Lower leg skin (tissue), 4 donors: ENCODE measurements around the gene EPB41. TPM values are rescaled to one million over a fixed set of nuclear protein-coding genes. Genes with fewer than 3 reads are reported as not detected.

Experiments used
- DNase-seq, 2 donors: peaks; one replicate each; pipeline ENCODE4 v3.0.0-alpha.2; 2019; ENCODE audit warnings: low spot score in 2 of 2
- H3K4me3 ChIP-seq: fragments of 200-600 bp; sonication (generic); 2 replicates; pipeline ENCODE4 v1.5.1; 2017; ENCODE audit warnings: mild to moderate bottlenecking, low read depth; ENCODE audit not compliant: poor library complexity, severe bottlenecking
- POLR2A ChIP-seq, 2 donors: fragments of 450-650 bp; IDR thresholded peaks; one replicate each; pipeline ENCODE4 v1.6.1; 2016 to 2017; ENCODE audit warnings: antibody characterized with exemption in 2 of 2, mild to moderate bottlenecking in 1 of 2, moderate library complexity in 1 of 2
- WGBS, 2 donors: methylation state at CpG; one replicate each; pipeline ENCODE4 v1.1.5; 2018; 5-methylcytosine and 5-hydroxymethylcytosine counted together
- intact Hi-C: fragments of 100-400 bp; cut with DNase I; formaldehyde crosslinking; loops from one replicate; pipeline ENCODE4 v1.15.0; 2023; ENCODE audit warnings: low total_unique reads
- total RNA-seq, 4 donors: library from RNA; depleted of rRNA; stranded (reverse); fragments of >200 nt; gene quantifications; one replicate each; pipeline ENCODE4 v1.1.0, GENCODE V29; 2016
- TF ChIP-seq, protein P1 (sequence below), 3 donors: fragments of 450-650 bp; IDR thresholded peaks; one replicate each; pipeline ENCODE4 v1.5.1; 2016; ENCODE audit warnings: antibody characterized with exemption in 3 of 3, mild to moderate bottlenecking in 3 of 3, moderate library complexity in 2 of 3

EPB41 gene
- total RNA-seq, 4 donors from 2014 or later: 41.1 to 60.2 (median 50.3) TPM

DNA sequence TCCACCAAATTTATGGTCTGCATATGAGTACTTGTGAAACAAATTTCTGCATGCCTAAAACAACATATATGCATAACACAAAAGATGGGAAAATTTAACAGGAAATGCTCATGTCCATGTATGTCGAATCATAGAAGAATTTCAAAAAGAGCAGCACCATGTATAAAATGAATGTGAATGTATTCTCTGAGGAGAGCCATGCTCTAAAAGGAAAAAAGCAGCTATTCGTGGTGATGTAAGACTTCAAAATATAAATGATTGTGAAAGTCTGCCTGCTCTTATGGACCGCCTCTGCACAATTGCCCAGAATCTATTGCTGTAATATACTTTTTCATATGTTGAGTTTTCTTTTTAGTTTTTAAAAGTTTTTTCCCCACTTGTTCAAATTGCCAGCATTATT is 66.8 kb downstream of the EPB41 start:
- DNase-seq: no peak
- TF ChIP-seq POLR2A (IDR thresholded peaks at IDR 0.05): no peak
- TF ChIP-seq, protein P1, sequence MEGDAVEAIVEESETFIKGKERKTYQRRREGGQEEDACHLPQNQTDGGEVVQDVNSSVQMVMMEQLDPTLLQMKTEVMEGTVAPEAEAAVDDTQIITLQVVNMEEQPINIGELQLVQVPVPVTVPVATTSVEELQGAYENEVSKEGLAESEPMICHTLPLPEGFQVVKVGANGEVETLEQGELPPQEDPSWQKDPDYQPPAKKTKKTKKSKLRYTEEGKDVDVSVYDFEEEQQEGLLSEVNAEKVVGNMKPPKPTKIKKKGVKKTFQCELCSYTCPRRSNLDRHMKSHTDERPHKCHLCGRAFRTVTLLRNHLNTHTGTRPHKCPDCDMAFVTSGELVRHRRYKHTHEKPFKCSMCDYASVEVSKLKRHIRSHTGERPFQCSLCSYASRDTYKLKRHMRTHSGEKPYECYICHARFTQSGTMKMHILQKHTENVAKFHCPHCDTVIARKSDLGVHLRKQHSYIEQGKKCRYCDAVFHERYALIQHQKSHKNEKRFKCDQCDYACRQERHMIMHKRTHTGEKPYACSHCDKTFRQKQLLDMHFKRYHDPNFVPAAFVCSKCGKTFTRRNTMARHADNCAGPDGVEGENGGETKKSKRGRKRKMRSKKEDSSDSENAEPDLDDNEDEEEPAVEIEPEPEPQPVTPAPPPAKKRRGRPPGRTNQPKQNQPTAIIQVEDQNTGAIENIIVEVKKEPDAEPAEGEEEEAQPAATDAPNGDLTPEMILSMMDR (IDR thresholded peaks at IDR 0.05): no peak
- 83 to 88% methylated on average over 3 of the region's 3 CpGs for WGBS, 2 donors
- no peak overlapping the region for H3K4me3 ChIP-seq
- intact Hi-C loops: no loop called here

DNA sequence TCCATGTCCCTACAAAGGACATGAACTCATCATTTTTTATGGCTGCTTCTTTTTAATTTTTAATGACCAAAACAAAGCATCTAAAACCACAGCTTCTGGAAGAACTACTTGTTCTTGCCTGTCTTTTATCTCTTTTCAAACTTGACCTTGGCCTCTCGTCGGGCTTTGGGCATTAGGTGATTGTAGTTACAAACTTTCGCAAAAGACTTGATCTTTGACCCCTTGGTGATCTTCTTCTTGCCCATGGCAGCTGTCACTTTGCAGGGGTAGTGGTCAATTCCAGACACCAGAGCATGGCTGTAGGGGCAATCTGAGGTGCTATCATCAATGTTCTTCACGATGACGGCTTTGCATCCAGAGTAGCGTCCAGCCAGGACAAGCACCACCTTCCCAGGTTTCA is 67.8 kb downstream of the EPB41 start:
- H3K4me3 ChIP-seq: no peak overlapping the region
- WGBS, 2 donors: 96 to 97% methylated on average over 6 of the region's 6 CpGs
- intact Hi-C loops: no loop called here

DNA sequence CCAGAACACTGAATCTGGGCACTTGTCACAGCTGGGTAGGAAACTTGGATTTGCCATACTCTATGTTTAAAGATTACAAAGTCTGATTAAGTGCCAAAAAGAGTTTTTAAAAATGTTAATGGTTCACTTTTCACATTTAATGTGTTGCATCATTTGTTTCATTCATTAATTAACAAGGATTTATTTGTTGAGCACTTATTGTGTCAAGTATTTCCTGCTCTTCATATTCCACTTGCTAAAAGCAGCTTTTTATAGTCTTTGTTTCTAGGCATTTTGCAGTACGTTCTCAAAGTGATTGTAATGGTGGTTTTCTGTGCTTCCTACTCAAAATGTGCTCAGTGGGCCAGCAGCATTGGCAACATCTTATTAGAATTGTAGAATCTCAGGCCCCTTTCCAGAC is 68.7 kb downstream of the EPB41 start:
- H3K4me3 ChIP-seq: no peak overlapping the region
- 90 to 97% methylated on average over 1 of the region's 1 CpG for WGBS, 2 donors
- intact Hi-C loops: no loop called here
- DNase-seq: no peak
- TF ChIP-seq, protein P1 (IDR thresholded peaks at IDR 0.05): no peak
- TF ChIP-seq POLR2A (IDR thresholded peaks at IDR 0.05): no peak

More for the DNA sequence above, 67.8 kb downstream of the EPB41 start:
- DNase-seq: no peak
- no peak for TF ChIP-seq POLR2A (IDR thresholded peaks at IDR 0.05)
- TF ChIP-seq, protein P1 (IDR thresholded peaks at IDR 0.05): no peak

DNA sequence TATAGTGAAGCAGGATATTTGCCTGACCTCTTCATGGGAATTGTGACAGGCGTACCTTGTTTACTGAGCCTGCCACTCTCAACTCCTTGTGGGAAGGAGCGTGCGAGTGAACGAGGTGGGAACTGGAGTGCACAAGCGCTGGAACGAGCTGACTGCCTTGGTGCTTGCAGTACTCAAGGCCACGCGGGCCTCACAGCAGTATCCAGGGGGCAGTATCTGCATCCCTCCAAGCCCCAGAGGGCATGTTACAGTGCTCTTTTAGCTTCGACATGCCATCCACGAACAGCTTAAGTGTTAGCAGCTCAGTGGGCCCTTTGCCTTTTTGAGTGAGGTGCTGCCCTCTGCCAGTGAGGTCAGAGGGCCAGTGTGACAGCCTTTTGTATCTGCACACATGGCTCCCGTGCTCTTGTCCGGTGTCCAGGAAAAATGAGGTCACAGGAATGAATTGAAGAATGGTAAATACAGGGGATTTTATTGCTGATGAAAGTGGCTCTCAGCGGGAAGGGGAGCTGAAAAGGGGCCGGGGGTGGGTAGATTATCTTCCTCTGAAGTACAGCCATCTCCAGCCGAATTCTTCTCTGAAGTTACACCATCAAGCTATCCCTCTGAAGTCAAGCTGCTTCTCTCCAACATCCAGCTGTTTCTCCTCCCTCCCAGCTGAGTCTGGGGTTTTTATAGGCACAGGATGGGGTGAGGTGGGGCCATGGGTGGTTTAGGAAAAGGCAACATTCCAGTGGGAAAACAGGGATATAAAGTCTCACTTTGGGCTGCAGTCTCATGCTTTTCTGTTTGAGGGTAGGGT is 69.3 kb downstream of the EPB41 start:
- TF ChIP-seq, protein P1 (IDR thresholded peaks at IDR 0.05): no peak
- TF ChIP-seq POLR2A (IDR thresholded peaks at IDR 0.05): no peak
- WGBS, 2 donors: 85 to 87% methylated on average over 15 of the region's 15 CpGs
- intact Hi-C loops: no loop called here
- no peak for DNase-seq
- no peak overlapping the region for H3K4me3 ChIP-seq

DNA sequence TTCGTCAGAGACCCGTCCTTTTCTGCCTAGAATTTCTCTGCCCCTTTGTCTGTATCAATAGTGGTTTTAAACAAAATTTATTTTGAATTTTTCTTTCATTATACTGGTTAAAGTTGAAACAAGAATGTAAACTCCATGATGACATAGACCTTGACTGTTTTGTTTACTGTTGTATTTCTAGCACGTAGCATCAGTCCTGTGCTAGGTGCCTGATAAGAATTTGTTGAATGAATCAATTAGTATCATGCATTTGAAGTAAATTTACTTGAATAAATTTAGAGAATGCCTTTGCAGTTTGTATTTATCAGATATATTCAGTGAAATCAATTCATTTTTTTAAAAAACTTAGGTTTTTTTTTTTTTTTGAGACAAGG is 69.9 kb downstream of the EPB41 start:
- no peak for TF ChIP-seq POLR2A (IDR thresholded peaks at IDR 0.05)
- TF ChIP-seq, protein P1 (IDR thresholded peaks at IDR 0.05): no peak
- 90 to 96% methylated on average over 3 of the region's 3 CpGs for WGBS, 2 donors
- H3K4me3 ChIP-seq: no peak overlapping the region
- no peak for DNase-seq
- intact Hi-C loops: no loop called here

DNA sequence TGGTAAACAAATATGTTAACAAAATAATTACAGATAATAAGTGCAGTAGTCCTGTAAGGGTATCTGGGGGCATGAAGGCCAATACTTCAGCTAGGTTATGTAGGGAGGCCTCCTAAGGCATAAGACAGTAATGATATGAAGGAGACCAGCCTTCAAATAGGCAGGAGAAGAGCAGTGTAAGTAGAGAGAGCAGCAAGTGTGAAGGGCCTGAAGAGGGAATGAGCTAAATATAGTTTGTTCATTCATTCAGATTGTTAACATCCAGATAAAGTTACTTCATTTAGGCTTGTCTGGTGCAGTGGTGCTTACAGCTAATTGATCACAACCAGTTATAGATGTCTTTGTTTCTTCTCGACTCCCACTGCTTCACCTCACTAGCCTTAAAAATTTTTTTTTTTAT is 71.1 kb downstream of the EPB41 start:
- TF ChIP-seq, protein P1 (IDR thresholded peaks at IDR 0.05): no peak
- no peak for TF ChIP-seq POLR2A (IDR thresholded peaks at IDR 0.05)
- 93 to 97% methylated on average over 1 of the region's 1 CpG for WGBS, 2 donors
- intact Hi-C loops: no loop called here

More for the DNA sequence above, 71.1 kb downstream of the EPB41 start:
- no peak overlapping the region for H3K4me3 ChIP-seq
- DNase-seq: no peak
